NCI-H82 treated with DMSO at 0.1 percent for 48 hours (cell line): ENCODE data around the gene FMO4.
"Not testable (repeated sequence)": the region's sequence is repeated elsewhere in the genome, so short reads cannot be mapped to it uniquely, and the experiment has no call there.

Experiments
- DNase-seq: peaks from one replicate; lab custom pipeline; 2025; ENCODE audit not compliant: unreplicated experiment; lab: John Stamatoyannopoulos, UW

Gene FMO4

GRCh38 chr1:171313835-171314320 is at the start of gene FMO4:
FMO4 (plus strand) TSS chr1:171314183; CDS start chr1:171319826, 5,643 bp downstream.
- peak; percentile 97 for DNase-seq

DNA sequence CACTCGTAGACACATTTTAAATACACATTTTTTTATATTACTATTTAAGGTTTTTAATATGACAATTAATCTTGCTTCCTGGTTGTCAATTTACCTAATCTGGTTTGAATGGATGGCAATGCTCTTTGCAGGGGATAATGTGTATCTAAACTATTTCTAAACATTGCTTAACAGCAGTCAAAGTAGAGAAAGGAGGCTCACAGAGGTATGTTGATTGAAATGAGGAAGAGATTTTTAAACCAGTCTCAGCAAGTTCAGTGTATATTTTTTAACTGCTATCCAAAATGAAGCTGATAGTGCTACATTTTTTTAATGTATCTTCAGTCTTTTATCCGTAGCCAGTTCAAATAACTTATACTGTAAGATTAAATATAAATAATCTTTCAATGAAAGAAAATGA is 48.3 kb upstream of the FMO4 start:
- DNase-seq, result no peak

- DNase-seq, result peak; percentile 51
Observed at GRCh38 chr1:171266930-171267329, 47.1 kb upstream of the FMO4 start.

GRCh38 chr1:171267391-171267790 is 46.6 kb upstream of the FMO4 start:
- no peak for DNase-seq

DNA sequence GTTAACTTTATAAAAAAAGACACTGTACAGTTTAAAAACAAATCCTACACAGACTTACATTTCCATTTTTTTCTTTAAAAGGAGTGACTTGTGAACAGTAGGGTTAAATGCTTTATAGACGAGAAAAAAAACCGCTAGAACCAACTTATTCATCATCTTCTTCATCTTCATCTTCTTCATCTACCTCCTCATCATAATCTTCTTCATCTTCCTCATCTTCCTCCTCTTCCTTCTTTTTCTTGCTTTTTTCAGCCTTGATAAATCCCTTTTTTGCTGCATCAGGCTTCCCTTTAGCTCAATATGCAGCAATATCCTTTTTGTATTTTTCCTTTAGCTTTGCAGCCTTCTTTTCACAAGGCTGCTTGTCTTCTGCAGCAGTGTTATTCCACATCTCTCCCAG is 43.2 kb upstream of the FMO4 start:
- DNase-seq, result no peak

DNA sequence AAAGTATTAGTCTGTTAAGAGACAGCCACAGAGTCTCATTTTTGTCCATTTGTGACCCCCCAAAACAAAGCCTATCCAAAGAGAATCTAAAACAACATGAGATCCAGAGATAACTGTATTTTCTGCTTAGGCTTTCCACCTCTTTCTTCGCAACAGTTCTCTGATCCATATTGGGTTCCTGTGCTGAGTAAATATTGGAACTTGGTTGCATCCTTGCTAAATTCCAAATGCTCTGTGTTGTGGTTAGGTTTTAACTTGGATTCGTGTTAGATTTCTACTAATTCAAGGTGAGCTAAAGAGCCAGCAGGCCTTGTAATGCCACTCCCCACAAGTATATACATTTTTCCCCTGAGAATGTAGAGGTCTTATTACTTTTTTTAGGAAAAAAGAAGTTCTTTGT is 36.4 kb upstream of the FMO4 start:
- DNase-seq, result no peak

DNA sequence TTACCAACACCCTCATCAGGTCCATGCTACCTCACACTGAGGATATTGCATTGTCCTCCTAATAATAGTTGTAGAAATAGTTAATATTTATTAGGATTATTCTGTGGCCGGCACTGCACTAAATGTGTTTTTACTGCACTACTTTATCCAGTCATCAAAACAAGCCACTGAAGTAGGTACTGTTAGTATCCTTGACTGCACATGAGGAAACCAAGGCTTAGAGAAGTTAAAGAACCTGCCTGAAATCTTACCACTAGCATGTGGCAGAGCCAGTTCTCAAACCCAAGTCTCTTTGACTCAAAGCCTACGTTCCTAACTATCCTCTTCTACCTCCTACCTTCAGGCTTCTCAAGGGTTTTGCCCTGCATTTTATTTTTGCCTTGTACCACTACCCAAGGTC is 34.7 kb upstream of the FMO4 start:
- DNase-seq, result no peak

- DNase-seq, result no peak
Observed at GRCh38 chr1:171279678-171280077, 34.3 kb upstream of the FMO4 start.

GRCh38 chr1:171280599-171280998 is 33.4 kb upstream of the FMO4 start:
- DNase-seq, result no peak

DNA sequence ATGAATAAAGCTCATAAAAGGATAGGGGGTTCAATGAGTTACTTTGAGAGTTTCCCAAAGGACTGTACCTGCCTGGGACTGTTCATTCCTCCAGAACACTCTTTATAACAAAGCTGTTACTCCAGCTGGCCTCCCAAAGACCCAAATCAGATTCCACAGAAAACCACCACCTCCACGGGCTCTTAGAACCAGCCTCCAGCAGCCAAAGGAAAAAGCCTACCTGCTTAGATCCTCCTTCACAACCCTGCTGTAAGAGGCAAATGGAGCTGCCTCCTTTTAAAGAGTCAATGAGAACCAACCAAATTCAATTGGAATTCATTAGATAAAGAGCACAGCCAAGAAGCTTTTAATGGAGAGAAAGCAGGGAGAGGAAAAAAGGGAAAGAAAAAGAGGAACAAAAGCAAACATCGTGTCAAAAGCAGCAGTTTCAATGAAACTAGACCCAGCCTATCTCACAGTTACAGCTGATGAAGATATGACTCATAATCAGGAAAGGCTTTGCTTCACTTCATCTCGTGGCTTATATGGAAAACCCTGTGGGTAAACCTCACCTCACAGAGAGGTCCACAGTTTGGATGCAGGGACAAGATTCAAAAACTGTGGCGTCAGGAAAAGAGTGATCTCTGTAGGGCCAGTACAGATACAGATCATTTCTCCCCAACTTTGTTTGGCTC is 27.8 kb upstream of the FMO4 start:
- DNase-seq, result no peak

DNA sequence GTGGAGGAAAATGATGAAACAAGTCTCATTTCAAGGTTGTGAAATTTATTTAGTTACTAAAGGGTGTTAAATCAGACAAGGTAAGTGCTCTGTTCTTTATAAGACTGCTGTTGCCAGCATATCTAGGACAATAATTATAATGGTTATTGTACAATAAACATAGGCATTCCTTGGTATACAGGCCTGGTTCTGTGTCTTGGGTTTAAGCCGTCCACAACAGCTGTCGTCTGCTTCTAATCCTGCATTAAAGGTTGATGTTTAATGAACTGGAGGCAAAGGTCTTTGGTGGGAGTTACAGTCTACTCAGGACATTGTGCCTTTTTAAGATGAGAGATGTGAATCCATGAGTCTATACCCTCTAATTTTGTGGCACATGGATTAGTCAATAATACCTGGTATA is 23.4 kb upstream of the FMO4 start:
- DNase-seq, result peak; percentile 93

GRCh38 chr1:171292799-171293198 is 21.2 kb upstream of the FMO4 start:
- DNase-seq, result no peak

DNA sequence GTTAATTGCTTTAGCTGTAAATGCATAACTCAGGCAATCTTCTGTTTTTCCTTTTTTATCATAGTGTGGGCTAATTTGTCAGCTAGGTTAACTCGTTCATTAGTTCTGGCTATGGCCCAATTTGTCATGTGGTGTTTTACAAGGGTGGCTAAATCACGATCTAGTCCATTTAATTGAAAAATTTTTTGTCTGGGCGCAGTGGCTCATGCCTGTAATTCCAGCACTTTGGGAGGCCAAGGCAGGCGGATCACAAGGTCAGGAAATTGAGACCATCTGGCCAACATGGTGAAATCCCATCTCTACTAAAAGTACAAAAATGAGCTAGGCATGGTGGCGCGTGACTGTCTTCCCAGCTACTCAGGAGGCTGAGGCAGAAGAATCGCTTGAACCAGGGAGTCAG is 18.6 kb upstream of the FMO4 start:
- DNase-seq, result not testable (repeated sequence)

DNA sequence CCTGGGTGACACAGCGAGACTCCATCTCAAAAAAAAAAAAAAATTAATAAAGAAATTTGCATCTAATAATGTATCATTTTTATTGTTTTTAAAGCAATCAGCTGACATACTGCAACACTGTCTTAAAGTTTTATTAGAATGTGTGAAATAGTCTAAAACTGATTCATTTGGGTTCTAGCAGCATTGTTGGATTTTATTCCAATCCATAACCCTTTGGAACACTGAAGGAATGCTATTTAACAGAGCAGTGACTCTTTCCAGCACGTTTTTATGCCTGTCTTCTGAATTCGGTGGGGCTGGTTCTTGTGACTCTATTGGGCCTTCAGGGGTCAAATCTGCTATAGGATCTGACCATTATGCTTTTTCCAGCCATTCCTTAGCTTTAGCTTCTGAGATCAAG is 18.2 kb upstream of the FMO4 start:
- DNase-seq, result no peak

DNA sequence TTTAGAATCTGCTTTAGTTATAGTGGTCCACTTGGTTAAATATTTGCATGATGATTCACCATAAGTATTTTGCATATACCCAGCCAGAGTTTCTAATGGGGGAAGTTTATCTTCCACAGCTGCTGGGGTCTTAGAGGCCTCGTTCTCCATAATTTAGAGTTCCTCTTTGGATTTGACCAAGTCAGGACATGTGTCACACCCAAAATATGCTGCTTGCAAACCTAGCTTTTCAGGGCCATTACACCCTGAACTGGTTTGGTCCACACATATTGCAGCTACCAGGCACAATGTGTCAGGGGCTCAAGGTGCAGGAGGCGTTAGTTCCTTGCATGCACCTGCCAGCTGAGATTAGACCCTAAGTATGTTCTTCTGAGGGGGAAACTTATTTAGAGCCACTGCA is 17.1 kb upstream of the FMO4 start:
- DNase-seq, result no peak

- DNase-seq, result no peak
Observed at GRCh38 chr1:171298696-171299095, 15.3 kb upstream of the FMO4 start.

GRCh38 chr1:171299342-171299741 is 14.6 kb upstream of the FMO4 start:
- DNase-seq, result no peak

DNA sequence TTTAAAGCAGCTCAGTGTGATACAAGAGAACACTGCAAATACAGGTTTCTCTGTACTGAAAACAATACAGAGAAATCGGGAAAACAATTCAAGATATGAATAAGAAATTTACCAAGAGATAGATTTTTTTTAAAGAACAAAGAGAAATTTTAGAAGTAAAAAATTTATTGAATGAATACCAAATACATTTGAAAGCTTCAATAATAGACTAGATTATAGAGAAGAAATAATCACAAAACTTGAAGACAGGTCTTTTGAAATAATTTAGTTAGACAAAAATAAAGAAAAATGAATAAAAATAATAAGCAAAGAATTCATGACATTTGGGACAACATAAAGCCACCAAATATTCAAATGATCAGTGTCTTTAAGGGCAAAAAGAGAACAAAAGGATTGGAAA is 13.6 kb upstream of the FMO4 start:
- no peak for DNase-seq

DNA sequence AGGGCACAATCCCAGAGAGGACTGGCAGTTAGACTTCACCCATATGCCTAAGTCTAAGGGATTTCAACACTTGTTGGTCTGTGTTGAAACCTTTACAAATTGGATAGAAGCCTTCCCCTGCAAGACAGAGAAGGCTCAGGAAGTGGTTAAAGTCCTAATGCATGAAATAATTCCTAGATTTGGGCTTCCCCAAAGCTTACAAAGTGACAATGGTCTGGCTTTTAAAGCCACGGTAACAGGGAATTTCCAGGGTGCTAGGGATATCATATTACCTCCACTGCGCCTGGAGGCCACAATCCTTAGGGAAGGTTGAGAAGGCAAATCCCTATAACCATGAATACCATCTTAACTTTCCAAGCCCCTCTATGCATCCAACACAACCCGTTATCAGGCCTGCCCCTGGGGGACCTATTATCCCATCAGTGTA is 3.3 kb upstream of the FMO4 start:
- peak; percentile 32 for DNase-seq

DNA sequence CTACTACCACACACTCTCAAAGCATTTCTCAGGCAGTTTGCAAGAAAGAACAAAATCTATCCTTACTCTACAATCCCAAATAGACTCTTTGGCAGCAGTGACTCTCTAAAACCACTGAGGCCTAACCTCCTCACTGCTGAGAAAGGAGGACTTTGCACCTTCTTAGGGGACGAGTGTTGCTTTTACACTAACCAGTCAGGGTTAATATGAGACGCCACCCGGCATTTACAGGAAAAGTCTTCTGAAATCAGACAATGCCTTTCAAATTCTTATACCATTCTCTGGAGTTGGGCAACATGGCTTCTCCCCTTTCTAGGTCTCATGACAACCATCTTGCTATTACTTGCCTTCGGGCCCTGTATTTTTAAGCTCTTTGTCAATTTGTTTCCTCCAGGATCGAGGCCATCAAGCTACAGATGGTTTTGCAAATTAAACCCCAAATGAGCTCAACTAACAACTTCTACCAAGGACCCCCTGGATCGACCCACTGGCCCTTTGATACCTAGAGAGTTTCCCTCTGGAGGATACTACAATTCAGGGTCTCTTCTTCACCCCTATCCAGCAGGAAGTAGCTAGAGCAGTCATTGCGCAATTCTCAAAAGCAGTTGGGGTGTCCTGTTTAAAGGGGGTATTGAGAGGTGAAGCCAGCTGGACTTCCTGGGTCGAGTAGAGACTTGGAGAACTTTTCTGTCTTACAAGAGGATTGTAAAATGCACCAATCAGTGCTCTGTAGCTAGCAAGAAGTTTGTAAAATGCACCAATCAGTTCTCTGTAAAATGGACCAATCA is 2.0 kb upstream of the FMO4 start:
- DNase-seq, result no peak

DNA sequence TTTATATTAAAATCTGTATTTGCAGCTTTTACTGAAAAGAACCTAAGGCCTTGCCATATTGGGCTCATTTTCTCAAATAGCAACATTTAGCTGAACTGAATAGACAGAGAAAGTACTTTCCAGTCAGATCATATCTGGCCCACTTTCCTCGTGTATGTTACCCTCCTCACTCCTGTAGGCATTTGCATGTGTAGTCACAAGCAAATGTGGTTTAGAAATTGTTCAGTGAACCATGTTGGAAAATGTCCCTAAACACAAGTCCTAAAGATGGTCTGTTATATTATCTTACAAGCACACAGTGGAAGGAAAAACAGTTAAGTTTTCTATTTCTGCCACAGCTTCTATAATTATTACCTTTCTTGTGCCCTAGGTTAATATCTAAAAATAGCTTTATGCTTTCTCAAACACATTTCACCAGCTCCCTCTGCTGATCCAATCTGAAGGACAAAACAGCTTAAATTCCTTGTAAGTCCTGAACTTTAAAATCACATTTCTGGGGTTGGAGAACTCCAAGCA is 606 bp upstream of the FMO4 start:
- DNase-seq, result no peak

- no peak for DNase-seq
Observed at GRCh38 chr1:171329251-171329650, 15.3 kb downstream of the FMO4 start.
